ENCODE data around the gene LMBR1. TPM values are rescaled to one million over a fixed set of nuclear protein-coding genes. Genes with fewer than 3 reads are reported as not detected.

The LMBR1 gene
- total RNA-seq, 1 experiment from 2014 or later, result 82.6 TPM

- intact Hi-C loops (cut with micrococcal nuclease; ENCODE audit: unreplicated experiment), result no loop called here
- Histone ChIP-seq H3K4me3 (ENCODE audit: low read depth in 2 of 2, low read length in 2 of 2) (no peak overlapping the region), H3K27me3 (ENCODE audit: control insufficient read depth, insufficient read depth, low read length) (no peaks in the 10 kb centered on the region), H3K27ac (ENCODE audit: low read length) (no peak overlapping the region), H3K36me3 (ENCODE audit: control insufficient read depth, insufficient read depth, low read length) (no peaks in the 10 kb centered on the region), H3K9me3 (ENCODE audit: control insufficient read depth, insufficient read depth, low read depth, low read length) (no peaks in the 10 kb centered on the region), H3K4me1 (ENCODE audit: control insufficient read depth, insufficient read depth, low read length) (no peaks in the 10 kb centered on the region; the same call in 1 of the 2 replicates)
- no TSS peak for BruUV-seq (replicated peaks)
- in situ Hi-C loops (cut with HindIII; ENCODE audit: low pct_unique_long_range_greater_than_20kb, low sequenced_read_pairs), result no loop called here
- no peak for TF ChIP-seq REST (IDR thresholded peaks at IDR 0.05; ENCODE audit: insufficient read depth in 1 of 2, low read depth in 2 of 2, low read length in 1 of 2)
- TF ChIP-seq TCF7L2 (IDR thresholded peaks at IDR 0.05; ENCODE audit: low read depth, low read length), result no peak
- no peak for TF ChIP-seq SIN3A (IDR thresholded peaks at IDR 0.05; ENCODE audit: borderline replicate concordance, insufficient read depth, low read depth, low read length)
- TF ChIP-seq CTCF (IDR thresholded peaks at IDR 0.05), result no peak
- no peak for TF ChIP-seq POLR2AphosphoS5 (IDR thresholded peaks at IDR 0.05; ENCODE audit: low read depth, low read length)
- POLR2A ChIA-PET, result interaction anchor here (0.8 kb wide), 1 partner anchor 16 kb away, joined by 3 read pairs; no protein-coding TSS in a partner anchor
- no peak for ATAC-seq
- no peak for DNase-seq (ENCODE audit: low read depth, low spot score)
- CTCF ChIA-PET, result no interaction called here
Observed at GRCh38 chr7:156840134-156840533, 52.8 kb downstream of the LMBR1 start.

- TF ChIP-seq TCF7L2 (IDR thresholded peaks at IDR 0.05; ENCODE audit: low read depth, low read length) (no peak), REST (IDR thresholded peaks at IDR 0.05; ENCODE audit: insufficient read depth in 1 of 2, low read depth in 2 of 2, low read length in 1 of 2) (no peak)
- H3K4me1 ChIP-seq (ENCODE audit: control insufficient read depth, insufficient read depth, low read length), result no peaks in the 10 kb centered on the region
- H3K36me3 ChIP-seq (ENCODE audit: control insufficient read depth, insufficient read depth, low read length), result peaks cover 4% of the 10 kb centered on the region
- POLR2A ChIA-PET, result no interaction called here
- BruUV-seq (replicated peaks), result no TSS peak
- CTCF ChIA-PET, result no interaction called here
- H3K27me3 ChIP-seq (ENCODE audit: control insufficient read depth, insufficient read depth, low read length), result no peaks in the 10 kb centered on the region
- H3K4me3 ChIP-seq (ENCODE audit: low read depth in 2 of 2, low read length in 2 of 2), result no peak overlapping the region
- no peak overlapping the region for H3K27ac ChIP-seq (ENCODE audit: low read length)
- ATAC-seq (no peak), DNase-seq (ENCODE audit: low read depth, low spot score) (no peak)
- in situ Hi-C loops (cut with HindIII; ENCODE audit: low pct_unique_long_range_greater_than_20kb, low sequenced_read_pairs), result no loop called here
- H3K9me3 ChIP-seq (ENCODE audit: control insufficient read depth, insufficient read depth, low read depth, low read length), result no peaks in the 10 kb centered on the region
- intact Hi-C loops (cut with micrococcal nuclease; ENCODE audit: unreplicated experiment), result no loop called here
Observed at GRCh38 chr7:156836443-156836842, 56.5 kb downstream of the LMBR1 start.
